Measurements from ENCODE around the gene CDH4.

- TF ChIP-seq CTCF (conservative IDR thresholded peaks at IDR 0.05; ENCODE audit: low read length) = no peak
- no peak for TF ChIP-seq EZH2phosphoT487 (IDR thresholded peaks at IDR 0.05; ENCODE audit: borderline replicate concordance, low read depth, low read length)
These were observed 94.9 kb downstream of the CDH4 start for GRCh38 chr20:61346996-61347395.

Measured in OCI-LY7 (cell line).